H9 (cell line): ENCODE data around the gene FOXL1. TPM values are rescaled to one million over a fixed set of nuclear protein-coding genes. Genes with fewer than 3 reads are reported as not detected.

ENCODE experiments used
- DNase-seq: peaks from one replicate; pipeline ENCODE4 v3.0.0-alpha.2; 2017
- H2AFZ ChIP-seq: one replicate; pipeline ENCODE4 v1.6.1; 2013; ENCODE audit warnings: mild to moderate bottlenecking, low read length, control low read depth, moderate library complexity
- H2AK5ac ChIP-seq: 2 replicates; pipeline ENCODE4 v1.6.1; 2013; ENCODE audit warnings: low read length, control low read depth, mixed read lengths; ENCODE audit not compliant: insufficient read length
- H2BK120ac ChIP-seq: one replicate; pipeline ENCODE4 v1.6.1; 2013; ENCODE audit warnings: low read depth, mild to moderate bottlenecking, low read length, control low read depth, inconsistent platforms; ENCODE audit not compliant: poor library complexity, severe bottlenecking
- H2BK12ac ChIP-seq: 2 replicates; pipeline ENCODE4 v1.6.1; 2013; ENCODE audit warnings: low read length, control low read depth, mixed read lengths, low read depth; ENCODE audit not compliant: insufficient read length
- H2BK15ac ChIP-seq: 2 replicates; pipeline ENCODE4 v1.6.1; 2013; ENCODE audit warnings: low read depth, low read length, control low read depth
- H2BK20ac ChIP-seq: one replicate; pipeline ENCODE4 v1.6.1; 2013; ENCODE audit warnings: low read depth, mild to moderate bottlenecking, low read length, control low read depth, inconsistent platforms; ENCODE audit not compliant: poor library complexity, severe bottlenecking
- H2BK5ac ChIP-seq: 2 replicates; pipeline ENCODE4 v1.6.1; 2013; ENCODE audit warnings: low read length, control low read depth, mixed read lengths; ENCODE audit not compliant: insufficient read length
- H3K14ac ChIP-seq: 2 replicates; pipeline ENCODE4 v1.6.1; 2013; ENCODE audit warnings: low read length, control low read depth; ENCODE audit not compliant: insufficient read depth
- H3K18ac ChIP-seq: 2 replicates; pipeline ENCODE4 v1.6.1; 2013; ENCODE audit warnings: low read depth, mild to moderate bottlenecking, mixed read lengths, low read length, control low read depth; ENCODE audit not compliant: insufficient read length
- H3K23ac ChIP-seq: 2 replicates; pipeline ENCODE4 v1.6.1; 2013; ENCODE audit warnings: low read length, control low read depth, mixed read lengths, low read depth; ENCODE audit not compliant: insufficient read length
- H3K23me2 ChIP-seq: 2 replicates; pipeline ENCODE4 v1.6.1; 2013; ENCODE audit warnings: low read depth, mild to moderate bottlenecking, mixed read lengths, low read length, control low read depth; ENCODE audit not compliant: insufficient read length, poor library complexity, severe bottlenecking
- H3K27ac ChIP-seq: 2 replicates; pipeline ENCODE4 v1.5.1; 2013; ENCODE audit warnings: low read length, control low read depth, mixed read lengths, low read depth; ENCODE audit not compliant: insufficient read length
- H3K27me3 ChIP-seq: 2 replicates; pipeline ENCODE4 v1.6.1; 2013; ENCODE audit warnings: low read length, control low read depth, inconsistent platforms; ENCODE audit not compliant: insufficient read depth
- H3K4ac ChIP-seq: 2 replicates; pipeline ENCODE4 v1.6.1; 2013; ENCODE audit warnings: low read depth, mild to moderate bottlenecking, control low read depth, inconsistent platforms, low read length, moderate library complexity
- H3K4me1 ChIP-seq: 2 replicates; pipeline ENCODE4 v1.6.1; 2013; ENCODE audit warnings: low read length, control low read depth, inconsistent platforms; ENCODE audit not compliant: insufficient read depth
- H3K4me2 ChIP-seq: 2 replicates; pipeline ENCODE4 v1.6.1; 2013; ENCODE audit warnings: low read length, control low read depth, mixed read lengths; ENCODE audit not compliant: insufficient read length, insufficient read depth
- H3K56ac ChIP-seq: 2 replicates; pipeline ENCODE4 v1.6.1; 2013; ENCODE audit warnings: low read depth, mild to moderate bottlenecking, mixed read lengths, low read length, control low read depth; ENCODE audit not compliant: insufficient read length
- H3K79me1 ChIP-seq: 2 replicates; pipeline ENCODE4 v1.6.1; 2013; ENCODE audit warnings: low read depth, mild to moderate bottlenecking, moderate library complexity, low read length, control low read depth, inconsistent platforms; ENCODE audit not compliant: insufficient read depth, poor library complexity, severe bottlenecking
- H3K79me2 ChIP-seq: 2 replicates; pipeline ENCODE4 v1.6.1; 2013; ENCODE audit warnings: low read length, control low read depth, inconsistent platforms; ENCODE audit not compliant: insufficient read depth
- H3K9ac ChIP-seq: 2 replicates; pipeline ENCODE4 v1.6.1; 2013; ENCODE audit warnings: low read length, control low read depth, mixed read lengths; ENCODE audit not compliant: insufficient read length; ENCODE audit errors: extremely low read depth
- H3K9me3 ChIP-seq: one replicate; pipeline ENCODE4 v1.6.1; 2013; ENCODE audit warnings: low read depth, low read length, inconsistent platforms; ENCODE audit not compliant: control insufficient read depth
- H3T11ph ChIP-seq: one replicate; pipeline ENCODE4 v1.6.1; 2013; ENCODE audit warnings: mild to moderate bottlenecking, low read length, control low read depth, inconsistent platforms
- H4K20me1 ChIP-seq: one replicate; pipeline ENCODE4 v1.6.1; 2013; ENCODE audit not compliant: control insufficient read depth, insufficient read length, insufficient read depth
- H4K5ac ChIP-seq: 2 replicates; pipeline ENCODE4 v1.6.1; 2013; ENCODE audit warnings: low read depth, mild to moderate bottlenecking, mixed read lengths, low read length, control low read depth; ENCODE audit not compliant: insufficient read length
- H4K8ac ChIP-seq: replicated peaks from 2 replicates; pipeline ENCODE4 v1.6.1; 2013; ENCODE audit warnings: low read length, control low read depth, mixed read lengths, low read depth; ENCODE audit not compliant: insufficient read length
- H4K91ac ChIP-seq: 2 replicates; pipeline ENCODE4 v1.6.1; 2013; ENCODE audit warnings: low read depth, mild to moderate bottlenecking, moderate library complexity, mixed read lengths, low read length, control low read depth; ENCODE audit not compliant: insufficient read length
- H3K27ac Mint-ChIP-seq, 3 experiments: 2 replicates in 2 of 3; 3 replicates in 1 of 3; pipeline ENCODE4 v1.8.0; 2020 to 2021; ENCODE audit warnings: mixed read lengths in 3 of 3, mild to moderate bottlenecking in 1 of 3, moderate library complexity in 1 of 3
- H3K27me3 Mint-ChIP-seq: 2 replicates; pipeline ENCODE4 v1.8.0; 2021; ENCODE audit warnings: low read depth, mild to moderate bottlenecking, moderate library complexity, mixed read lengths
- H3K36me3 Mint-ChIP-seq, 3 experiments: 2 replicates in 2 of 3; 3 replicates in 1 of 3; pipeline ENCODE4 v1.8.0; 2020 to 2021; ENCODE audit warnings: low read depth in 3 of 3, mixed read lengths in 3 of 3; ENCODE audit not compliant: insufficient read depth in 1 of 3
- H3K4me1 Mint-ChIP-seq, 2 experiments: 2 replicates each; pipeline ENCODE4 v1.8.0; 2020; ENCODE audit warnings: mixed read lengths in 2 of 2
- H3K4me3 Mint-ChIP-seq, 2 experiments: 2 replicates in 1 of 2; 3 replicates in 1 of 2; pipeline ENCODE4 v1.8.0; 2020 to 2021; ENCODE audit warnings: mild to moderate bottlenecking in 2 of 2, mixed read lengths in 2 of 2, moderate library complexity in 1 of 2
- H3K9me3 Mint-ChIP-seq, 2 experiments: 2 replicates in 1 of 2; 3 replicates in 1 of 2; pipeline ENCODE4 v1.8.0; 2020; ENCODE audit warnings: mild to moderate bottlenecking in 2 of 2, mixed read lengths in 2 of 2, moderate library complexity in 1 of 2
- WGBS: extraction: QIAGEN DNeasy Blood & Tissue Kit; methylation state at CpG from one replicate; pipeline ENCODE4 v1.1.7; 2013; ENCODE audit warnings: missing lambda C conversion rate, low lambda C conversion rate, mixed read lengths; ENCODE audit not compliant: insufficient read length; ENCODE audit errors: extremely low coverage; 5-methylcytosine and 5-hydroxymethylcytosine counted together
- total RNA-seq: library from RNA; stranded (reverse); gene quantifications from 2 replicates; pipeline ENCODE4 v1.2.1, GENCODE V29; 2021
- TF ChIP-seq, protein P1 (sequence below): fragments of 200-600 bp; sonication (generic); conservative IDR thresholded peaks from 3 replicates; pipeline ENCODE4 v1.8.0; 2021; ENCODE audit warnings: antibody characterized with exemption, mild to moderate bottlenecking

Gene FOXL1
- total RNA-seq, 1 experiment from 2014 or later = 0.09 TPM

DNA sequence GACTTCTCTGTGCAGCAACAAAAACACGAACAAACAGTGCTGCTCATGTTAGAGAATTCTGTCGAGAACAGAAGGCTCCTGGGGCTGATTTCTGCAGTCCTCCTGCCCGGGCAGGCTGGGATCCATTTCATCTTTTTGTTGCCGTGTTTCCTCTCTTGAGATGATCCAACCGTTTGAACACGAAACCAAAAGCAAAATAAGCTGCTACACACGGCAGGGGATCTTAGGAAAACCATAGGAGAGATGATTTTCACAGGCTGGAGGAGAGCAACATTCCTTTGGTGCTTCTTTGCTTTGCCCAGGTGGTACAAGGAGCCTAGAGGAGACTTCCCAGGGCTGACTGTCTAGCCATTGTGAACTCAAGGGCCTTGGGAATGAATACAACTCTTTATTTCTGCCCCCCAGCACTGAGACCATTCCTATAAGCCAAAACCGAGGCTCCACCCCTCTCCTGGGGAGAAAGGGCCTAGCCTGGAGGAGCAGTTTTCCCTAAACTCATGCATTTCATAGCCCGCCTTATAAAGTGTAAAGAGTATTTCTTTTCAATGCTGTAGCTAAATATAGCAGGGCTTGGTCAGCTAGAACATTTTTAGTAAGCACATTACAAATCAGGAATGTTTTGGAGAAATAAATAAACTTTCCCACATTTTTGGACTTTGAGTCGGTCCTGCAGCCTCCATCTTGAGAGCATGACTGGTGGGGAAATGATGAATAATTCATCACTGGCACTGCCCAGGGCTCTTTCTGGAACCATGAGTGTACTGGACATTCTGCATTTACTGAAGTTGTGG is 7.7 kb downstream of the FOXL1 start:
- Histone ChIP-seq H3K14ac (no peak overlapping the region), H3K27me3 (peaks cover 3% of the 10 kb centered on the region; the same call in 1 of the 2 replicates), H3K18ac (no peak overlapping the region), H2BK20ac (no peak overlapping the region), H4K20me1 (no peaks in the 10 kb centered on the region), H3K56ac (no peak overlapping the region), H4K5ac (no peak overlapping the region), H3K23me2 (no peaks in the 10 kb centered on the region), H2BK12ac (no peak overlapping the region), H3K79me2 (no peaks in the 10 kb centered on the region), H3K9ac (no peak overlapping the region), H2BK15ac (no peak overlapping the region), H3K79me1 (no peaks in the 10 kb centered on the region), H3K4me2 (no peak overlapping the region), H4K8ac (no peak overlapping the region), H3K27ac (no peak overlapping the region), H2BK5ac (no peak overlapping the region), H2AFZ (no peak overlapping the region), H3K4ac (no peak overlapping the region), H3K23ac (no peak overlapping the region), H3T11ph (no peak overlapping the region), H3K9me3 (no peaks in the 10 kb centered on the region), H3K4me1 (no peaks in the 10 kb centered on the region), H2BK120ac (no peak overlapping the region), H4K91ac (no peak overlapping the region), H2AK5ac (no peak overlapping the region)
- Mint-ChIP-seq H3K27ac (no peak overlapping the region; a peak in 1 of 7 replicates), H3K36me3 (no peaks in the 10 kb centered on the region), H3K9me3 (no peaks in the 10 kb centered on the region; a peak in 1 of 5 replicates), H3K27me3 (peaks cover 51% of the 10 kb centered on the region), H3K4me3 (no peak overlapping the region), H3K4me1 (peaks cover 0 to 3% of the 10 kb centered on the region in 2 experiments; a peak in 1 of 4 replicates)
- TF ChIP-seq, protein P1, sequence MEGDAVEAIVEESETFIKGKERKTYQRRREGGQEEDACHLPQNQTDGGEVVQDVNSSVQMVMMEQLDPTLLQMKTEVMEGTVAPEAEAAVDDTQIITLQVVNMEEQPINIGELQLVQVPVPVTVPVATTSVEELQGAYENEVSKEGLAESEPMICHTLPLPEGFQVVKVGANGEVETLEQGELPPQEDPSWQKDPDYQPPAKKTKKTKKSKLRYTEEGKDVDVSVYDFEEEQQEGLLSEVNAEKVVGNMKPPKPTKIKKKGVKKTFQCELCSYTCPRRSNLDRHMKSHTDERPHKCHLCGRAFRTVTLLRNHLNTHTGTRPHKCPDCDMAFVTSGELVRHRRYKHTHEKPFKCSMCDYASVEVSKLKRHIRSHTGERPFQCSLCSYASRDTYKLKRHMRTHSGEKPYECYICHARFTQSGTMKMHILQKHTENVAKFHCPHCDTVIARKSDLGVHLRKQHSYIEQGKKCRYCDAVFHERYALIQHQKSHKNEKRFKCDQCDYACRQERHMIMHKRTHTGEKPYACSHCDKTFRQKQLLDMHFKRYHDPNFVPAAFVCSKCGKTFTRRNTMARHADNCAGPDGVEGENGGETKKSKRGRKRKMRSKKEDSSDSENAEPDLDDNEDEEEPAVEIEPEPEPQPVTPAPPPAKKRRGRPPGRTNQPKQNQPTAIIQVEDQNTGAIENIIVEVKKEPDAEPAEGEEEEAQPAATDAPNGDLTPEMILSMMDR = no peak
- no peak for DNase-seq
- WGBS = no CpG with 5 or more reads among the region's 10 CpGs
